Stimulated activated naive B cell treated with anti-CD40 and anti-IgM and Interleukin-4, amounts not matched to agents 10 μg/mL and 1 μg/mL and 100 μg/mL, for 72 hours (primary cell): ENCODE results near the gene ZNF74.
A peak's percentile ranks its signal among the peaks of the same experiment; 100 is the strongest.

Experiments
- ATAC-seq, 2 donors: fragments of 150-1000 bp; cut with Tn5 transposase; replicated peaks; 2 replicates each; pipeline ENCODE4 v1.10.0; 2021; ENCODE audit warnings: moderate library complexity in 1 of 2
- DNase-seq: peaks from one replicate; pipeline ENCODE4 v3.0.0; 2021
- H3K27ac Mint-ChIP-seq: one replicate; pipeline ENCODE4 v1.8.0; 2022; ENCODE audit warnings: mild to moderate bottlenecking, mixed read lengths
- H3K27me3 Mint-ChIP-seq, 2 donors: one replicate each; pipeline ENCODE4 v1.8.0; 2022; ENCODE audit warnings: mixed read lengths in 2 of 2
- H3K36me3 Mint-ChIP-seq, 2 donors: one replicate each; pipeline ENCODE4 v1.8.0; 2022; ENCODE audit warnings: mixed read lengths in 2 of 2, mild to moderate bottlenecking in 1 of 2
- H3K4me1 Mint-ChIP-seq, 2 donors: one replicate each; pipeline ENCODE4 v1.8.0; 2022; ENCODE audit warnings: mixed read lengths in 2 of 2, mild to moderate bottlenecking in 1 of 2
- H3K4me3 Mint-ChIP-seq, 2 donors: one replicate each; pipeline ENCODE4 v1.8.0; 2022; ENCODE audit warnings: mild to moderate bottlenecking in 2 of 2, mixed read lengths in 2 of 2, moderate library complexity in 1 of 2
- H3K9me3 Mint-ChIP-seq, 2 donors: one replicate each; pipeline ENCODE4 v1.8.0; 2022; ENCODE audit warnings: mixed read lengths in 2 of 2, mild to moderate bottlenecking in 1 of 2

Gene ZNF74

GRCh38 chr22:20456064-20456721 is 62.2 kb downstream of the ZNF74 start:
- Mint-ChIP-seq H3K27ac (peak overlapping the region; percentile 65), H3K4me1 (peaks cover 14 to 30% of the 10 kb centered on the region in 2 donors), H3K4me3 (peak overlapping the region in 1 of 2 donors; percentile 25), H3K27me3 (no peaks in the 10 kb centered on the region), H3K36me3 (peaks cover 31 to 47% of the 10 kb centered on the region in 2 donors), H3K9me3 (no peaks in the 10 kb centered on the region)
- ATAC-seq (peak; percentile 94 to 97), DNase-seq (peak; percentile 63)

GRCh38 chr22:20456722-20457076 is 62.7 kb downstream of the ZNF74 start:
- ATAC-seq (no peak), DNase-seq (no peak)
- peaks cover 28 to 44% of the 10 kb centered on the region in 2 donors for H3K36me3 Mint-ChIP-seq
- H3K4me1 Mint-ChIP-seq, result peaks cover 14 to 30% of the 10 kb centered on the region in 2 donors
- H3K4me3 Mint-ChIP-seq, result no peak overlapping the region
- no peaks in the 10 kb centered on the region for H3K9me3 Mint-ChIP-seq
- H3K27me3 Mint-ChIP-seq, result no peaks in the 10 kb centered on the region
- peak overlapping the region; percentile 65 for H3K27ac Mint-ChIP-seq

GRCh38 chr22:20457506-20458240 is 63.7 kb downstream of the ZNF74 start:
- Mint-ChIP-seq H3K4me1 (peaks cover 17 to 34% of the 10 kb centered on the region in 2 donors), H3K4me3 (no peak overlapping the region), H3K9me3 (no peaks in the 10 kb centered on the region), H3K27ac (no peak overlapping the region), H3K27me3 (no peaks in the 10 kb centered on the region), H3K36me3 (peaks cover 26 to 39% of the 10 kb centered on the region in 2 donors)
- DNase-seq (no peak), ATAC-seq (no peak)
